GM13976 (cell line): ENCODE measurements around the gene ANKRD30A.
"Not testable (repeated sequence)": the region's sequence is repeated elsewhere in the genome, so short reads cannot be mapped to it uniquely, and the experiment has no call there.

Experiments used
- DNase-seq: peaks from one replicate; pipeline ENCODE4 v3.0.0; 2012; ENCODE audit warnings: low spot score
- CTCF ChIP-seq: IDR thresholded peaks from 2 replicates; pipeline ENCODE4 v1.5.1; 2012; ENCODE audit warnings: borderline replicate concordance, mild to moderate bottlenecking; ENCODE audit not compliant: insufficient read depth; ENCODE audit errors: extremely low read depth, missing control alignments, control extremely low read depth
- in situ Hi-C: fragments of 300-500 bp; cut with MboI; formaldehyde crosslinking; loops from one replicate; pipeline ENCODE4 v1.12.0; 2022; ENCODE audit warnings: low sequenced_read_pairs, mixed read lengths, inconsistent platforms; ENCODE audit not compliant: unreplicated experiment

Gene ANKRD30A

GRCh38 chr10:37225163-37225562 lies 99.8 kb downstream of the ANKRD30A start:
- DNase-seq, result no peak
- no peak for TF ChIP-seq CTCF
- in situ Hi-C loops, result no loop called here

- DNase-seq, result no peak
- in situ Hi-C loops, result no loop called here
- TF ChIP-seq CTCF, result no peak
These were observed 101.1 kb downstream of the ANKRD30A start for GRCh38 chr10:37226524-37226923.

- in situ Hi-C loops, result no loop called here
- no peak for DNase-seq
- TF ChIP-seq CTCF, result no peak
These were observed 109.3 kb downstream of the ANKRD30A start for GRCh38 chr10:37234692-37235091.

GRCh38 chr10:37236093-37236492 lies 110.7 kb downstream of the ANKRD30A start:
- TF ChIP-seq CTCF, result no peak
- DNase-seq, result no peak
- in situ Hi-C loops, result no loop called here

GRCh38 chr10:37240223-37240622 lies 114.8 kb downstream of the ANKRD30A start:
- in situ Hi-C loops, result no loop called here
- no peak for DNase-seq
- TF ChIP-seq CTCF, result no peak

- no peak for DNase-seq
- in situ Hi-C loops, result no loop called here
These were observed 121.2 kb downstream of the ANKRD30A start for GRCh38 chr10:37246637-37247036.

GRCh38 chr10:37255837-37256236 lies 130.4 kb downstream of the ANKRD30A start:
- DNase-seq, in situ Hi-C loops: not testable (repeated sequence)

More at GRCh38 chr10:37246637-37247036, 121.2 kb downstream of the ANKRD30A start:
- no peak for TF ChIP-seq CTCF
